Measurements from ENCODE around the gene PFKL.

PFKL gene

DNA sequence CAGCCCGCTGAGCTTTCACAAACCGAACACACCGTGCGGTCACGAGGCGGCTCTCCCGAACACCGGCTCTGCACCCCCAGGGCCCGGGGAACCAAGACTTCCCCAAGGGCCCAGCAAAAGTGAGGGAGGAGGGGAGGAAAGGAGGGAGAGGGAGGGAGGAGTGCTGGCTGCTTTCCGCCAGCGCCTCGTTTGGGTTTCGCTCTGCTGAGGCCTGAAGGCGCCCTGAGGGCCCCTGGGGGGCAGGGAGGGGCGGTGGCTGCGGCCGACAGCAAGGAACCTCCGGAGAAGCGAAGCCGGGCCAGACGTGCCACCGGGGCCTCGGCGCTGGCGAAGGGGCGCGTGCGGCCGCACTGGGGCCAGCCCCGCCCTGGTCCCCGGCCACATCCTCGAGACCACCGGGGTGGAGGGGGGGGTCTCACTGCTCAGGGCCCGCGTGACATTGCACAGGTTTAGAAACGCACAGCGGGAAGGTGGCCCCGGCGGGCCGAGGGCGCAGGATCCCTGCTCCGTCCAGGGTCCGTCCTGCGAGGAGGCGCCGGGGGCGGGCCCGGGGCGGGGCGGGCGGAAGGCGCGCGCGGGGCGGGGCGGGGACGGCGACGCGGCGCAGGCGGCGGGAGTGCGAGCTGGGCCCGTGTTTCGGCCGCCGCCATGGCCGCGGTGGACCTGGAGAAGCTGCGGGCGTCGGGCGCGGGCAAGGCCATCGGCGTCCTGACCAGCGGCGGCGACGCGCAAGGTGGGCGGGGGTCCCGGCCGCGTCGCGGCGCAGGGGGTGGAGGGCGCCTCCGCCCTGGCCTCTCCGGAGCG, at the start of gene PFKL:
TSS of gene PFKL (plus strand) at position 596 of the 804 bp plus-strand sequence. CDS start at position 649, 53 bp downstream.
- Histone ChIP-seq H3K27ac (ENCODE audit: low read length) (no peak within 1 kb of the TSS), H3K4me3 (ENCODE audit: low read length) (peak within 1 kb of the TSS; percentile 68), H3K9ac (ENCODE audit: low read depth, low read length) (peak within 1 kb of the TSS; percentile 70), H3K9me3 (ENCODE audit: insufficient read depth, low read depth, low read length) (no peaks in the 10 kb centered on the region), H3K4me1 (ENCODE audit: insufficient read depth, low read length) (no peaks in the 10 kb centered on the region; the same call in 1 of the 2 replicates), H3K27me3 (ENCODE audit: insufficient read depth, low read length) (peaks cover 16% of the 10 kb centered on the region; the same call in 1 of the 2 replicates), H3K36me3 (ENCODE audit: insufficient read depth, low read depth, low read length) (no peaks in the 10 kb centered on the region)

DNA sequence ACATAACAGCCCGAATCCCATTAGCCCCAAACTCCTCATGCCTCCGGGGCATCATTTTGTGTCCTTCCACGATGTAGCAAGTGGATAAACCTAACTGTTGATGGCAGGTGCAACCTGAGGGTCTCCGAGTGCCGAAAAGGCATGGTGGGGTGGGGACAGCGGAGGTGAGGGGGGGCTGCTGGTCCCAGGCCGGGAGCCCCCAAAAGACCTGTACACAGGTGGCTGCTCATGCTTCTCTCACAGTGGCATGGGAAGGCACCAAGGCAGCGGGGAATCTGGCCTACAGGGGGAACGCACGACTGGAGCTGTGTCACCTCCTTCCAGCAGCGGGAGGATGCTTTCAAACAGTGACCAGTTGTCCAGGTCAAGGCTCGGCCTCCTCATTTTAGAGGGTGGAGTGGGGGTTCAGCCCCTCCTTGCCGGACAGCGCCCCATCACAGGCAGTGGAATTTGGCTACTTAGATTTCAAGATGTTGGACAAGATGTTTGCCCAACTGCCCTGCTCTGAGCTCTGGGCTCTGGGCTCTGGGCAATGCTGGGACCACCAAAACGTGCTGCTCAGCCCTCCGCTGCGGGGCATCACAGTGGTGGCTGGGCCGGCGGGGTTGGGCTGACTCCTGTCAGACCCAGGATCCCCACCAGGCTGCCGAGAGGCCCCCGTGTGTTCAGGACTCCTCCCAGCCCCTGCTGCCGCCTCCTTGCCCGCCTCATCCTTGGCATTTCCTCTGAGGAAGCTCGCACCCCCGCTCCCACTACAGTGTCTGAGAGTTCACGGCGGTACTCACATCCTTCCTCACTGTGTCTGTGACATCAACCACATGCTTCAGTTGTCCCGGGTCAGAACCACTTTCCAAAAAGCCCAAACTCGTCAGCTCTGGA, 45.8 kb upstream of the PFKL start:
- H3K9me3 ChIP-seq (ENCODE audit: insufficient read depth, low read depth, low read length), result no peaks in the 10 kb centered on the region

DNA sequence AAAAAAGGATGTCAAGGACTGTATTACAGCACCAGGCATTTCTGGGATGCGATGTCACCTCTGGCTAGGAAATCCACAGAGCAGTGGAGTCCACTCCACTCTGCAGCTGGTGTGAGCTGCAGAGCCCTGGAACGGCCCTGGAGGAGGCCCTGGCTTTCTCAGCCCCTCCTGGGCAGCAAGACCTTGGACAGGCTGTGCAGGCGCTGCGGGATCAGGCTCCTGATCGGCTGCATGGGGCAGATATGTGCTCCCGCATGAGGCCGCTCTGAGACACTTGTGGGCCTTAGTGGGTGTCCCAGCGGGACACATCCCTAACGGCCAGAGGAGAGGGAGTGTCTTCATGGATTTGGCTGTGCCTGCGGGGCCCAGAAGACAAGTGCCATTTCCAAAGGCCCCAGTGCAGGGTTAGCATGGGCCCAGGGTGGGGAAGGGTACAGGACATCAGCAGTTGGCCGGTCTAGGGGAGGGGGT, 44.3 kb upstream of the PFKL start:
- no peak overlapping the region for H3K4me3 ChIP-seq (ENCODE audit: low read length)
- no peak overlapping the region for H3K27ac ChIP-seq (ENCODE audit: low read length)
- H3K9ac ChIP-seq (ENCODE audit: low read depth, low read length), result no peak overlapping the region
- H3K4me1 ChIP-seq (ENCODE audit: insufficient read depth, low read length), result no peaks in the 10 kb centered on the region
- H3K27me3 ChIP-seq (ENCODE audit: insufficient read depth, low read length), result no peaks in the 10 kb centered on the region
- H3K36me3 ChIP-seq (ENCODE audit: insufficient read depth, low read depth, low read length), result no peaks in the 10 kb centered on the region
- H3K9me3 ChIP-seq (ENCODE audit: insufficient read depth, low read depth, low read length), result no peaks in the 10 kb centered on the region

More for the DNA sequence above, 45.8 kb upstream of the PFKL start:
- no peaks in the 10 kb centered on the region for H3K27me3 ChIP-seq (ENCODE audit: insufficient read depth, low read length)
- no peaks in the 10 kb centered on the region for H3K36me3 ChIP-seq (ENCODE audit: insufficient read depth, low read depth, low read length)
- H3K4me1 ChIP-seq (ENCODE audit: insufficient read depth, low read length), result no peaks in the 10 kb centered on the region
- no peak overlapping the region for H3K4me3 ChIP-seq (ENCODE audit: low read length)
- no peak overlapping the region for H3K27ac ChIP-seq (ENCODE audit: low read length)
- no peak overlapping the region for H3K9ac ChIP-seq (ENCODE audit: low read depth, low read length)

DNA sequence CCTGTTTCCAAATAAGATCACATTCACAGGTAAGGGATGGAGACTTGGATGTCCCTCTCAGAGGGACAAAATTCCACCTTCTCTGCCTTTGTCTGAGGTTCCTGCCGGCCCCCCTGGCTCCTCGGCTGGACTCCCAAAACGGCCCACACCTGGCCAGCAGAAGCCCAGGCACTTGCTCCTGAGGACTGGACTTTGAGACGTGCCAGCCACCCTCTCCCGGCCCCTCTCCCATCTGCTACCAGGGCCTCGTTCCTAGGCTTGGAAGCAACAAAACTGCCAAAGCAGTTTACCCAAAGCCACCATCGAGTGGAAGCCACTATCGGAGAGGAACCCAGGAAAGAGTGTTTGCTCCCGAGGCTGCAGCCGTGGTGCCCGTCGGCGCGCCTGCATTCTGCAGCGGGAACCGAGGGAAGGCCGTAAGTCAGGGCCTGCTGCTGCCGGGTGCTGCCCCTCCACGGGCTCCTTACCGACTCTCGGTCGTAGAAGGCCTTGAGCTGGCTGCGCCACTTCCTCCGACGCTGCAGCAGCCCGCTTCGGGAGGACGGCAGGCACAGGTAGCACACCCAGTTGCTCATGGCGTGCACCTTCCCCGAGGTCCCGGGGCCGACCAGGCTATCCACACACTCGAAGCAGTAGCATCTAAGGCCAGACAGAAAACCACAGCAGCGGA, 41.7 kb upstream of the PFKL start:
- Histone ChIP-seq H3K9me3 (ENCODE audit: insufficient read depth, low read depth, low read length) (no peaks in the 10 kb centered on the region), H3K36me3 (ENCODE audit: insufficient read depth, low read depth, low read length) (no peaks in the 10 kb centered on the region), H3K27me3 (ENCODE audit: insufficient read depth, low read length) (no peaks in the 10 kb centered on the region), H3K4me1 (ENCODE audit: insufficient read depth, low read length) (peaks cover 1% of the 10 kb centered on the region; the same call in 1 of the 2 replicates), H3K9ac (ENCODE audit: low read depth, low read length) (no peak overlapping the region), H3K4me3 (ENCODE audit: low read length) (no peak overlapping the region), H3K27ac (ENCODE audit: low read length) (no peak overlapping the region)

GRCh38 chr21:44259082-44259705, 40.7 kb upstream of the PFKL start:
- Histone ChIP-seq H3K9me3 (ENCODE audit: insufficient read depth, low read depth, low read length) (no peaks in the 10 kb centered on the region), H3K27ac (ENCODE audit: low read length) (no peak overlapping the region), H3K4me3 (ENCODE audit: low read length) (no peak overlapping the region), H3K27me3 (ENCODE audit: insufficient read depth, low read length) (no peaks in the 10 kb centered on the region), H3K9ac (ENCODE audit: low read depth, low read length) (no peak overlapping the region), H3K4me1 (ENCODE audit: insufficient read depth, low read length) (peaks cover 7% of the 10 kb centered on the region; the same call in 1 of the 2 replicates), H3K36me3 (ENCODE audit: insufficient read depth, low read depth, low read length) (no peaks in the 10 kb centered on the region)

DNA sequence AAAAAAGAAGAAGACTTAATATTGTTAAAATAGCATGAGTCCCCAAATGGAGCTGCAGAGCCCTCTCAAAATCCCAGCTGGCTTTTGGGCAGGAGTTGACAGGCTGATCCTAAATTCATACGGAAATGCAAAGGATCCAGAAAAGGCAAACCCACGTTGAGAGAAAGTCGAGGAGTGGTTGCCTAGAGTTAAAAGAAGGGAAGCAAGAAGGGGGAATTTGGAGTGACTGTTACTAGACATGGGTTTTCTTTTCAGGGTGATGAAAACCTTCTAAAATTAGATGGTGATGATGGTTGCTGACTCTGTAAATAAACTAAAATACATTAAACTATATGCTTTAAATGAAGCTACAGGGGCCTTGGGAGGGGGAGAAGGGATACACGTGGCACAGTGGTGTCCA, 39.8 kb upstream of the PFKL start:
- peaks cover 7% of the 10 kb centered on the region; the same call in 1 of the 2 replicates for H3K4me1 ChIP-seq (ENCODE audit: insufficient read depth, low read length)
- H3K9ac ChIP-seq (ENCODE audit: low read depth, low read length), result no peak overlapping the region
- H3K27me3 ChIP-seq (ENCODE audit: insufficient read depth, low read length), result no peaks in the 10 kb centered on the region
- H3K36me3 ChIP-seq (ENCODE audit: insufficient read depth, low read depth, low read length), result no peaks in the 10 kb centered on the region
- H3K4me3 ChIP-seq (ENCODE audit: low read length), result no peak overlapping the region
- H3K27ac ChIP-seq (ENCODE audit: low read length), result no peak overlapping the region
- no peaks in the 10 kb centered on the region for H3K9me3 ChIP-seq (ENCODE audit: insufficient read depth, low read depth, low read length)

DNA sequence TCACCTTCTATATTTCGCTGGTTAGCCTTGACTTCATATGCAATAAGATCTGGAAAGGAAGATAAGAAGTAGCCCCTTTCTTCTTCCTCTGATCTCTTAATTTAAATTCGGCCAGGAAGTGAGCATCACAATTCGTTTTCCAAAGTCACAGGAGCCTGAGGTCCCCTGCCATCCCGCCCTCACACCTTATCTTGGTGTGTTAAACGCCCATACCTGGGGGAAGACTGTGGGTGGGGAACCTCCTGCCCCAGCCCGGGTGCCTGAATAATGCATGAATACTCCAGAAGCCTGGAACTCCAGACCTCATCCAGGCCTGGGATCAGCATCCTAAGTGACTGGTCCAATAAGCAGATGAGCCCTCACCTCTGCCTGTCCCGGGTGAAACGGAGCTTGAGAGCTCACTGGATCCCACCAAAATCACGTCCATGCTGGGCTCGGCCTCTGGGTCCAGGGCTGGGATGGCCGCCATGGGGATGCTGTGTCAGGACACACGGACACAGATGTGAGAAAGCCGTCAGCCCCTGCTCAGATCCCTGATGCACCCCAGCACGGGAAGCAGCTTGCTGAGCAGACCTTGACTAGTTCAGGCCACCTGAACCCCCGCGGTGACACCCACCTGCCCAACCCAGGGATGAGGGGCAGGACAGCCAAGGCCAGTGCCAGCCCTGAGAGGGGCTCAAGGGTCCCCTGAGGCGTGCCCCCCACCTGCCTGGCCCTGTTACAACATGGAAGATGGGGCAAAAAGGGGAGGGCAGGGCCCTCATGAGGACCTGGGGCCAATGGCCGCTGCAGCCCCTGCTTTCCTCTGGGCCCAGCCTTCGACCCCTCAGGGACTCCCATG, 38.8 kb upstream of the PFKL start:
- H3K4me1 ChIP-seq (ENCODE audit: insufficient read depth, low read length), result peaks cover 7% of the 10 kb centered on the region; the same call in 1 of the 2 replicates
- no peak overlapping the region for H3K27ac ChIP-seq (ENCODE audit: low read length)
- H3K9ac ChIP-seq (ENCODE audit: low read depth, low read length), result no peak overlapping the region
- no peaks in the 10 kb centered on the region for H3K27me3 ChIP-seq (ENCODE audit: insufficient read depth, low read length)
- H3K4me3 ChIP-seq (ENCODE audit: low read length), result no peak overlapping the region
- no peaks in the 10 kb centered on the region for H3K9me3 ChIP-seq (ENCODE audit: insufficient read depth, low read depth, low read length)
- H3K36me3 ChIP-seq (ENCODE audit: insufficient read depth, low read depth, low read length), result no peaks in the 10 kb centered on the region

- Histone ChIP-seq H3K27ac (ENCODE audit: low read length) (no peak within 1 kb of the TSS), H3K4me3 (ENCODE audit: low read length) (no peak within 1 kb of the TSS), H3K9me3 (ENCODE audit: insufficient read depth, low read depth, low read length) (no peaks in the 10 kb centered on the region), H3K27me3 (ENCODE audit: insufficient read depth, low read length) (no peaks in the 10 kb centered on the region), H3K4me1 (ENCODE audit: insufficient read depth, low read length) (peaks cover 7% of the 10 kb centered on the region; the same call in 1 of the 2 replicates), H3K36me3 (ENCODE audit: insufficient read depth, low read depth, low read length) (no peaks in the 10 kb centered on the region), H3K9ac (ENCODE audit: low read depth, low read length) (no peak within 1 kb of the TSS)
Observed at GRCh38 chr21:44261675-44262295, 38.1 kb upstream of the PFKL start, which contains the start of gene DNMT3L. TSS of gene DNMT3L (minus strand) at chr21:44261897. CDS start at chr21:44261259, 638 bp downstream.

DNA sequence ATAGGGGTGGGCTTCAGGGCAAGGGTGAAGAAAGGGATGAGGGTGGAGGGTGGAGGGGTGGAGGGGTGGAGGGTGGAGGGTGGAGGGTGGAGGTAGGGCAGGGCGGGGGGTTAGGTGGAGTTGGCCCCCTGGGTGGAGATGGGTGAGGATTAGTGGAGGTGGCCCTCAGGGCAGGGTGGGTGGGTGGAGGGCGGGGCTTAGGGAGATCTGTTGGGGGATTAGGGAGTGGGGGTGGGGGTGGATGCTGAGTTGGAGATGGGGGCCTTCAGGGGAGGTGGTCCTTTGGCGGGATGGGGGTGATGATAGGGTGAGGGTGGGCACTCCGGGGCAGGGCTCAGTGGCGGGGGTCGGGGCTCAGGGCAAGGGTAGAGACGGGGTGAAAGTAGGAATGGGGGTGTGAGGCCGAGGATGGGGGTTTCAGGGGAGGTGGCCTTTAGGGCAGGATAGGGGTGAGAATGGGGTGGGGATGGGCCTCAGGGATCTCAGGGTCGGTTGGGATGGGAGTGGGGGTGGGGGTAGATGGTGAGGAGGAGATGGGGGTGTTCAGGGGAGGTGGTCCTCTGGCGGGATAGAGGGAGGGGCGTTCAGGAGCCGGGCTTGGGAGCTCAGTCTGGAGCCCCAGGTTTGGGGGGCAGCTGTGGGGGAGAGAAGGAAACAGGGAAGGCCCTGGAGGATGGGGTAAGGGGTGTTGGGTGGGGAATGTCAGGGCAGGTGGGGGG, 37.4 kb upstream of the PFKL start:
- Histone ChIP-seq H3K4me1 (ENCODE audit: insufficient read depth, low read length) (peaks cover 7% of the 10 kb centered on the region; the same call in 1 of the 2 replicates), H3K9me3 (ENCODE audit: insufficient read depth, low read depth, low read length) (no peaks in the 10 kb centered on the region), H3K27me3 (ENCODE audit: insufficient read depth, low read length) (no peaks in the 10 kb centered on the region), H3K9ac (ENCODE audit: low read depth, low read length) (no peak overlapping the region), H3K36me3 (ENCODE audit: insufficient read depth, low read depth, low read length) (no peaks in the 10 kb centered on the region), H3K4me3 (ENCODE audit: low read length) (no peak overlapping the region), H3K27ac (ENCODE audit: low read length) (no peak overlapping the region)

All from iPS-20b (cell line).